Peyer's patch (tissue), 4 donors: Measurements from ENCODE around the gene TRIM23.

Source experiments
- POLR2A ChIP-seq, 2 donors: fragments of 450-650 bp; IDR thresholded peaks; one replicate each; pipeline ENCODE4 v1.5.1; 2017; ENCODE audit warnings: antibody characterized with exemption in 2 of 2, mild to moderate bottlenecking in 2 of 2, moderate library complexity in 2 of 2
- TF ChIP-seq, protein P1 (sequence below), 6 experiments: fragments of 450-650 bp in 4 of 6; fragments of 200-600 bp in 2 of 6; sonication (generic) in 1 of 6; IDR thresholded peaks; one replicate each; pipeline ENCODE4 v1.5.1; 2017 to 2019; ENCODE audit warnings: antibody characterized with exemption in 6 of 6, mild to moderate bottlenecking in 3 of 6, moderate library complexity in 1 of 6

DNA sequence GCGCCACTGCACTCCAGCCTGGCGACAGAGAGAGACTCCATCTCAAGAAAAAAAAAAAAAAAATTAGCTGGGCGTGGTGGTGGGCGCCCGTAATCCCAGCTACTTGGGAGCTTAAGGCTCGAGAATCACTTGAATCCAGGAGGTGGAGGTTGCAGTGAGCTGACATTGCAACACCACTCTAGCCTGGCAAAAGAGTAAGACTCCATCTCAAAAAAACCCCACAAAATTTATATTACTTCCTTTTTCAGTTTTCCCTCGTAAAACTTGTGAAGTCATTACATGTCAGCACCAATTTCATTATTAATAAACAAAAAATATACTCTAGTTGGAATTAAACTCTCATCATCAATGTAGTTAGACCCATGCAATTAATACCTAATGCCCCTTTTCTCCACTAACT, 44.6 kb upstream of the TRIM23 start:
- TF ChIP-seq, protein P1, sequence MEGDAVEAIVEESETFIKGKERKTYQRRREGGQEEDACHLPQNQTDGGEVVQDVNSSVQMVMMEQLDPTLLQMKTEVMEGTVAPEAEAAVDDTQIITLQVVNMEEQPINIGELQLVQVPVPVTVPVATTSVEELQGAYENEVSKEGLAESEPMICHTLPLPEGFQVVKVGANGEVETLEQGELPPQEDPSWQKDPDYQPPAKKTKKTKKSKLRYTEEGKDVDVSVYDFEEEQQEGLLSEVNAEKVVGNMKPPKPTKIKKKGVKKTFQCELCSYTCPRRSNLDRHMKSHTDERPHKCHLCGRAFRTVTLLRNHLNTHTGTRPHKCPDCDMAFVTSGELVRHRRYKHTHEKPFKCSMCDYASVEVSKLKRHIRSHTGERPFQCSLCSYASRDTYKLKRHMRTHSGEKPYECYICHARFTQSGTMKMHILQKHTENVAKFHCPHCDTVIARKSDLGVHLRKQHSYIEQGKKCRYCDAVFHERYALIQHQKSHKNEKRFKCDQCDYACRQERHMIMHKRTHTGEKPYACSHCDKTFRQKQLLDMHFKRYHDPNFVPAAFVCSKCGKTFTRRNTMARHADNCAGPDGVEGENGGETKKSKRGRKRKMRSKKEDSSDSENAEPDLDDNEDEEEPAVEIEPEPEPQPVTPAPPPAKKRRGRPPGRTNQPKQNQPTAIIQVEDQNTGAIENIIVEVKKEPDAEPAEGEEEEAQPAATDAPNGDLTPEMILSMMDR (IDR thresholded peaks at IDR 0.05) = no peak
- no peak for TF ChIP-seq POLR2A (IDR thresholded peaks at IDR 0.05)
